ENCODE results near the gene COX6B2.

The COX6B2 gene

DNA sequence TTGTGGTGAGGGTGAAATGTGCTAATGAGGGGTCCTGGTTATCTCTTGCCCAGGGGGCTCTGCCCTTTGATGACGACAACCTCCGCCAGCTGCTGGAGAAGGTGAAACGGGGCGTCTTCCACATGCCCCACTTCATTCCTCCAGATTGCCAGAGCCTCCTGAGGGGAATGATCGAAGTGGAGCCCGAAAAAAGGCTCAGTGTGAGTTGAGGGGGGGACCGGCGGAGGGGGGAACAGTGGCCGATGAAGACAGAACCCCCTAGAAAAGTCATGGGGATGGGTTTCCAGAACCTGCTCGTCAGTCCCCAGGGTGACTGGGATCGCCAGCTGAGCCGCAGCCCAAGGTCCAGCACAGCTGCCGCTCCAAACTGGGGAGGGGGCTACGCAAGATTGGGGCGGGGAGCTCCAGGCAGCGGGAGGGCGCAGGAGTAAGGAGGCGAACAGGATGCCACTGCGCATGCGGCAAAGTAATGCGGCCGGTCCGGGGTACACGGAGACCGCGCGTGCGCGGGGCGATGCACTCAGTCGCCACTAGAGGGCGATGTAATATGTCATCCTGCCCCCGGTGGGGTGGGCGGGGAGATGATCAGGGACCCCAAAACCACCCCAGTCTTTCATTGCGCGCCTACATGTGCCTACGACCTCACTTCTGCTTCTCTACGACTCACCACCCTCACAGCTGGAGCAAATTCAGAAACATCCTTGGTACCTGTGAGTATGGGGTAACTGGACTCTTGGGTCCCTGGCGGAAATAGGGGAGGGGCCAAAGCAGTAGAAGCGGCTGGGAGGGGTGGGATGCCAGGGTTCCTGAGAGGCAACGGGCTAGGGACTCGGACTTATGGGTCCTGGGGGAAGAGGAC lies 52.8 kb downstream of the COX6B2 start:
- H3K9me3 ChIP-seq (ENCODE audit: control insufficient read depth, low read depth, low read length), result no peaks in the 10 kb centered on the region
- peaks cover 5% of the 10 kb centered on the region for H3K4me1 ChIP-seq (ENCODE audit: control insufficient read depth, low read depth, low read length)
- H3K36me3 ChIP-seq (ENCODE audit: control insufficient read depth, low read depth, low read length), result peaks cover 27% of the 10 kb centered on the region
- H3K9ac ChIP-seq (ENCODE audit: low read length), result no peak overlapping the region
- no peaks in the 10 kb centered on the region for H3K27me3 ChIP-seq (ENCODE audit: control insufficient read depth, insufficient read depth, low read length)
- H3K4me3 ChIP-seq (ENCODE audit: low read length), result peak overlapping the region; percentile 36
- H3K27ac ChIP-seq (ENCODE audit: low read length), result no peak overlapping the region

DNA sequence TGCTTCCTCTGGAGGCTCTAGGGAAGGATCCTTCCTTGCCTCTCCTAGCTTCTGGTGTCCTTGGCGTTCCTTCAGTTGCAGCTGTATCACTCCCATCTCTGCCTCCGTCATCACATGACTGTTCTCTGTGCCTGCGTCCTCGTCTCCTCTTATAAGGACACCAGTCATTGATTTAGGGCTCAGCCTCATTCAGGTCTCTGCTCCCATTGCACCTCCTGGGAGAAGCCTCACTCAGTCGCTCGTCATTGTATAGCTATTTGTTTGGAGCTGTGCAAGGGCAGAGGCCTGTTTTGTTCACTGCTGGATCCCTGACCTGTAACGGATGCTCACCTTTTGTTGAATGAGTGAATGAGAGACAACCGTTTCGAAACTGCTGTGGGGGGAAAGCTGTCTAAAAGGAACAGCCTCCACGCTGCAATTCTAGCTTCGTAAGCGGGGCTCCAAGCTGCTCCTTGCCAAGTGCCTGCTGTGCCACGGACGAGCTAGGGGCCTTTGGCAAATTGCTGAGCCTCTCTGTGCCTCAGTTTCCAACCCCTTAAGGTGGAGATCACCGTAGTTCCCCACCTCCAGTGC lies 53.5 kb downstream of the COX6B2 start:
- peaks cover 5% of the 10 kb centered on the region for H3K4me1 ChIP-seq (ENCODE audit: control insufficient read depth, low read depth, low read length)
- peaks cover 20% of the 10 kb centered on the region for H3K36me3 ChIP-seq (ENCODE audit: control insufficient read depth, low read depth, low read length)
- H3K27me3 ChIP-seq (ENCODE audit: control insufficient read depth, insufficient read depth, low read length), result no peaks in the 10 kb centered on the region
- H3K9ac ChIP-seq (ENCODE audit: low read length), result no peak overlapping the region
- no peak overlapping the region for H3K27ac ChIP-seq (ENCODE audit: low read length)
- peak overlapping the region; percentile 36 for H3K4me3 ChIP-seq (ENCODE audit: low read length)
- H3K9me3 ChIP-seq (ENCODE audit: control insufficient read depth, low read depth, low read length), result no peaks in the 10 kb centered on the region

DNA sequence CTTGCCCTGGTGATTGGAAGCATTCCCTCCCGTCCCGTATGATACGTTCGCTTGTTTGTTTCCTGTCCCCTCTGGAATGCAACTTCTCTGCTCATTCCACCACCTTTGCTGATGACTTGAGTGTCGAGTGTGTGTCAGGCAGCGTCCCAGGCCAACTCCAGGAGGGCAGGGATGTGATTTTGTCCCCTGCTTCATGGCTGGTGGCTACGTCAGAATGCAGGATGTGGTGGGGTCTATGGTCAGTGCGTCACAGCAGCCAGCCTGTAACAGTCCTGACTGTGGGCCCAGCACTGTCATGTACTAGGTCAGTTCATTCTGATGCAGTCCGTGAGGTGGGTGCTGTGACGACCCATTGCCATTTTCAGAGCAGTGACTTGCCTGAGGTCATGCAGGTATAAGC lies 54.5 kb downstream of the COX6B2 start:
- no peak overlapping the region for H3K4me3 ChIP-seq (ENCODE audit: low read length)
- no peaks in the 10 kb centered on the region for H3K9me3 ChIP-seq (ENCODE audit: control insufficient read depth, low read depth, low read length)
- H3K27me3 ChIP-seq (ENCODE audit: control insufficient read depth, insufficient read depth, low read length), result no peaks in the 10 kb centered on the region
- peaks cover 27% of the 10 kb centered on the region for H3K36me3 ChIP-seq (ENCODE audit: control insufficient read depth, low read depth, low read length)
- H3K9ac ChIP-seq (ENCODE audit: low read length), result no peak overlapping the region
- peaks cover 5% of the 10 kb centered on the region for H3K4me1 ChIP-seq (ENCODE audit: control insufficient read depth, low read depth, low read length)
- no peak overlapping the region for H3K27ac ChIP-seq (ENCODE audit: low read length)

Measured in iPS-18a (cell line).